NCI-H1048 (cell line): ENCODE data around the gene PRODH2.

Source experiments
- DNase-seq: peaks from one replicate; lab custom pipeline; 2025; lab: John Stamatoyannopoulos, UW

Gene PRODH2

GRCh38 chr19:35756377-35757230 is 56.0 kb downstream of the PRODH2 start, which contains the start of gene HSPB6:
Gene HSPB6 (minus strand): TSS chr19:35757029. CDS start chr19:35757008, 21 bp downstream.
- DNase-seq = no peak

DNA sequence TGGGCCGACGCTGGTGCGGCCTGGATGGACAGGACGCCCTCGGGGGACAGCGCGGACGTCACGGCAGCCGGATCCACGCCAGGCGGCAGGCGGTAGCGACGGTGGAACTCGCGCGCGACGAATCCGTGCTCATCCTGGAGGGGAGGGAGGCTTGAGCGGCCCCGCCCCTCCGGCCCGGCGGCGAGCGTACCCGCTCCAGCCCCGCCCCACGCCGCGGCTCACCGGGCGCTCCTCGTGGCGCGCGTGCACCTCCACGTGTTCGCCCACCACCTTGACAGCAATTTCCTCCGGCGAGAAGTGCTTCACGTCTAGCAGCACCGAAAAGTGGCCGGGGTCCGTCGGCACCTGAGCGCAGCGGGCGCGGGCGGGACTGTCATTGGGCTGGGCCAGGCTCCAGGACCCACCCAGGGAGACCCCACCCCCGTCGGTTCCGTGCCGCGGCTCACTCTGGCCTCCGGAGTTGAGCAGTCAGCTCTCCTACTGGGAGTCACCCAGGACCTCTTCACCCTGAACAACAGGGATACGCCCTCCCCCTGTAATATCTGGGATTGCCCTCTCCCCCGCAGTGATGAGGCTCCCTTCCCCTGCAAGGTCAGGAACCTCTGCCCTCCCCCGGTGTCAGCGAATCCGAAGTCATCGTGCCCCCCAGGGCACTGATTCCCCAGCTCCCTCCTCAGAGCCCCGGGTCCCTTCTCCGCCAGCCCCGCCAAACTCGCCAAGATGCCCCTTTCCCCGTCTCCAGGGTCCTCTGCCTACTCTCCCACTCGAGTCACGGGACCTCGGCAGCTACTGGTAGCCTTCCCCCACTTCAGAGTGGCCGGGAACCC is 56.9 kb downstream of the PRODH2 start:
- no peak for DNase-seq

DNA sequence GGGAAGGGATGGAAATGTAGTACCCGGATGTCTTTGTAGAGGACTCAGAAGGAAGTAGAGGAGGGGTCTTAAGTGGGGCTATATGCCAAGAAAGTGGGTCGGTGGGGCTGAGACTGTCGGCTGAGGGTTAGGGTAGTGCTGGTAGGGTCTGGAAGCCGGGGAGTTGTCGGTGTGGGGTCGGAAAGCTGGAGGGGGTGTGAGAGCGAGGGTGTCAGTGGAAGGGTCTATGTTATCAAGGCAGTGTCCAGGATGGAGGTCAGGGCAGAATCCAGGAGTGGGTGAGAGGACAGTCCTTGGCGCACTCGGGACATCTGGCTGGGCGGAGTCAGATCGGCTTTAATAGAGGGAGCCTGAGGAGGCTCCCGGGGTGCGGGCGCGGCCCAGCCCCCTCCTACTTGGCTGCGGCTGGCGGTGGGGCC is 57.5 kb downstream of the PRODH2 start:
- DNase-seq = no peak

DNA sequence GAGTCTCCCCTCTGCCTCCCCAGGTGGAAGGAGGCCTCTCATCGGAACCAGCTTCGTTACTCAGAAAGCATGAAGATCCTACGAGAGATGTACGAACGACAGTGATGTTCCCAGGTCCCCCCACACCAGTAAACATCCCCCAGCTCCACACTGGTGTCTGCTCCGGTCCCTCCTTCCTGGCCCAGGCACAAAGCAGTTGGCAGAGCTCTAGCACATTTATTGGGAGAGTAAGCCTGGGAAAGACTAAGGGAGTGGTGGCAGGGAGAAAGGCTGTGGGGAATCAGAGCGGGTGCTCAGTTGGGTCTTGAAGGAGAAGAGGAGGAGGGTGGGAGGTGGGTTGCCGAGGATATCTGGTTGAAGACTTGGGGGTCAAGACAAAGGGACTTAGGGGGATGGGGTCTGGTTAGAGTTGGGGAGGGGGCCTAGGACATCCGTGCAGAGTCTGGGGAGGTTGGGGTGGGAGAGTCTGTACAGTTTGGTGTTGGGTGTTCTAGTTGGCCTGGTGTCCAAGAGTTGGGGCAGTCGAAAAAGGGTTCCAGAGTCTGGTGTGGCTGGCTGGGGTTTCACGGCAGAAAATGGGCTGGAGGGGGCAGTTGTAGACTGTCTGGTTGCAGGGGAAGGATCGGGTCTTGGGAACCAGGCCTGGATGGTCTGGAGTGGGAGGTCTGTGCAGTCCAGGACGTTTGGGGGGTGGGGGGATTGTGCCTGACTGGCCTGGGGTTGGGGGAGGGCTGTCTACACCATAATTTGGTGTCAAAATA is 58.1 kb downstream of the PRODH2 start:
- no peak for DNase-seq

GRCh38 chr19:35753634-35754369 is 58.8 kb downstream of the PRODH2 start:
- no peak for DNase-seq

DNA sequence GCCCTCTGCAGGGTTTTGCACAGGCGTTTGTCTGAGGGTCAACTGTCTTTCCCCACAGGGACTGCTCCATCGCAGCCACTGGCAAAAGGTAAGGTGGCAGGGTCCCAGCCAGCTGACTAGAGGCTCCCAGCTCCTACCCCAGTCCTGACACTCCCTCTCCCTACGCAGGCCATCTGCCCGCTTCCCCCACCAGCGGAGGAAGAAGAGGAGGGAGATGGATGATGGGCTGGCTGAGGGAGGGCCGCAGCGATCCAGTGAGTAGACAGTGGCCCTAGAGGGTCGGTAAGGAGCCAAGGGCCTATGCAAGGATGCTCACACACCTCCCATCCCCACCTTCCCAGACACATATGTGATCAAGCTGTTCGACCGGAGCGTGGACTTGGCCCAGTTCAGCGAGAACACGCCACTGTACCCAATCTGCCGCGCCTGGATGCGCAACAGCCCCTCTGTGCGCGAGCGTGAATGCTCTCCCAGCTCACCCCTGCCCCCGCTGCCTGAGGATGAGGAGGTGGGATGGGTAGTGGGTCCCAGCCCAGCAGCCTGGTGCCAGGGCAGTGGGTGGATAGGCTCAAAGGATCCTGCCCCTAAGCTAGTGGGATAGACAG is 59.8 kb downstream of the PRODH2 start:
- no peak for DNase-seq

DNA sequence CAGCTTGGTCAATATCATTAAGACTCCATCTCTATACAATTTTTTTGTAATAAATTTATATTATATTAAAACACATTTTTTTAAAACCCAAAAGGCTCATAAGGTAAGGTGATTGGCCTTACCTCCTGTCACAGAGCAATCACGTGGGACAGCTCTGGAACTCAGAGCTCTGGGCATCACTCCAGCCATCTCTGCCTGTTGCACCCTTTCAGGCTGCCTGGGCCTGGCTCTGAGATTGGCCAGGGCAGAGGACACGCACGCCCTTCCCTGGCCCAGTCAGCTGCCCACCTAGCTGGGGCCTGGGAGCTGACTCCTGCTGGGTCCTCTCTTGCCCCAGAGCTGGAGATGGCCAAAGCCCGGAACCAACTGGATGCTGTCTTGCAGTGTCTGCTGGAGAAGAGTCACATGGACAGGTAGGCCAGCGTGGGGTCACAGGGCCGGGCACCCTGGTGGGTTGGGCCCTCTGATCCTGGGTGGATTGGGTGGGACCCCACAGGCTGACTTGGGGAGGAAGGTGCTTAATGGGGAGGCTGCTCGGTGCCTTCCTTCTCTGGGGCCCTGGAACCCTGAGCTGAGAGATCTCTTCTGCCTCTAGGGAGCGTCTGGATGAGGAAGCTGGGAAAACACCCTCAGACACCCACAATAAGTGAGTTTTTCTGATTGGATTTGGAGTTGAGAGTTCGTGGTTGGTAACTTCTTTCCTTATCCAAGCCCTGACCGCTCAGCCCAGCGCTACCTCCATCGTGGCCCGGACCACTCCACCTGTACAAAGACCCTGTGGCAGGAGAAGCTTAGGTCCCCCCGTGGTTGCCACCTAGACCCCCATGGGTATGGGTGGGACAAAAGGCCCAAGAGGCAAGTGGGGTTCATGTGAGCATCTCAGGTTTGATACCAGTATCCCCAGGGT is 60.6 kb downstream of the PRODH2 start:
- no peak for DNase-seq

GRCh38 chr19:35750167-35750566 is 62.5 kb downstream of the PRODH2 start:
- DNase-seq = no peak
